GM12865 (cell line): Measurements from ENCODE around the gene SLFN12L.

Source experiments
- DNase-seq: peaks from one replicate; pipeline ENCODE4 v3.0.0; 2010; ENCODE audit warnings: low read depth
- H3K4me3 ChIP-seq: 2 replicates; pipeline ENCODE4 v1.5.1; 2011; ENCODE audit warnings: mild to moderate bottlenecking, low read depth, low read length, control low read depth
- CTCF ChIP-seq: IDR thresholded peaks from 2 replicates; pipeline ENCODE4 v1.5.1; 2011; ENCODE audit warnings: low read length, control low read depth, low read depth, inconsistent platforms; ENCODE audit not compliant: insufficient read depth; ENCODE audit errors: missing control alignments

Gene SLFN12L

GRCh38 chr17:35432176-35433074 is 105.1 kb downstream of the SLFN12L start, which contains the start of gene SLFN12:
SLFN12 (minus strand) TSS chr17:35432500; CDS start chr17:35423028, 9,472 bp downstream.
- peak; percentile 90 for DNase-seq
- no peak for TF ChIP-seq CTCF
- peak within 1 kb of the TSS; percentile 93 for H3K4me3 ChIP-seq

DNA sequence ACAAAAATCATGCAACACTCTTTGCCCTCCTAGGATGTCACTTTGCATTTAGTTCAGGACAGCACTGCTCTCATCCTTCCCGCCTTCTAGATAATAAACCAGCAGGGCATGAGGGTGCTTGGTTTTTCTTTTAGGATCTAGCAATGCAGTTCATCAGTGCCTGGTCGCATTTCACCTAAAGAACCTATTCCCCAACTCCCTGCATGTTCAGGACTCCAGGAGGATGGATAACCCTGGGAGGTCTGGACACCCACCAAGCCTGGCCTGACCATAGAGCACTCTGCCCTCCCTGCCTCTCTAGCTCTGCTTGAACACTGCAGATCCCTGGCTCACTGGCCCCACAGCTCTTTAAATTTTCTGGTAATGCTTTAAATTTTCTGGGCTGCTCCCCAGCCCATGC is 107.8 kb downstream of the SLFN12L start:
- no peak overlapping the region for H3K4me3 ChIP-seq
- no peak for TF ChIP-seq CTCF
- no peak for DNase-seq

GRCh38 chr17:35428229-35428628 is 109.2 kb downstream of the SLFN12L start:
- no peak overlapping the region for H3K4me3 ChIP-seq

DNA sequence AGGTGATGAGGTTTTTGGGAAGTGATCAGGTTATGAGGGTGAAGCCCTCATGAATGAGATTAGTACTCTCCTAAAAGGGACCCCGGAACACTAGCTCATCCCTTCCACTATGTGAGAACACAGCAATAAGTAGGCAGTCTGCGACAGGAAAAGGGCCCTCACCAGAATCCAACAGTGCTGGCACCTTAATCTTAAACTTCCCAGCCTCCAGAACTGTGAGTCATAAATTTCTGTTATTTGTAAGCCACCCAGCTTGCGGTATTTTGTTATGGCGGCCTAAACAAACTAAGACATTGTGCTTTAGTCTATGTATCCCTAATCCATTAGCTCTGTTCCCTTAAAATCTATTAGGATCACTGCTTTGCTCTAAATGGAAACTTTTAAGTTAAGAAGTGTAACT is 113.7 kb downstream of the SLFN12L start:
- TF ChIP-seq CTCF: no peak
- no peak for DNase-seq
- no peak overlapping the region for H3K4me3 ChIP-seq

More at GRCh38 chr17:35428229-35428628, 109.2 kb downstream of the SLFN12L start:
- DNase-seq: no peak
- no peak for TF ChIP-seq CTCF
